Activated CD8-positive, alpha-beta T cell treated with anti-CD3 and anti-CD28 coated beads, Interleukin-2, amount 10 ng/mL, durations not matched to agents 7 days and 5 days (primary cell): ENCODE results near the gene HSD3B2. TPM values are rescaled to one million over a fixed set of nuclear protein-coding genes. Genes with fewer than 3 reads are reported as not detected.

ENCODE experiments used
- ATAC-seq: fragments of 150-1000 bp; cut with Tn5 transposase; one replicate; pipeline ENCODE4 v1.10.0; 2021; ENCODE audit warnings: moderate library complexity
- CTCF ChIA-PET: fragments of 350-600 bp; sonication (Branson Sonifier 250); formaldehyde crosslinking; loops from one replicate; lab custom pipeline; 2021; ENCODE audit warnings: antibody characterized with exemption; lab: Charles Lee
- POLR2A ChIA-PET: fragments of 350-600 bp; sonication (Branson Sonifier 250); formaldehyde crosslinking; loops from one replicate; lab custom pipeline; 2021; ENCODE audit warnings: antibody characterized with exemption; lab: Charles Lee
- DNase-seq: peaks from one replicate; pipeline ENCODE4 v3.0.0-alpha.2; 2020
- H3K27ac Mint-ChIP-seq: one replicate; pipeline ENCODE4 v1.8.0; 2021; ENCODE audit warnings: mild to moderate bottlenecking, mixed read lengths
- H3K27me3 Mint-ChIP-seq: one replicate; pipeline ENCODE4 v1.8.0; 2021; ENCODE audit warnings: low read depth, mixed read lengths
- H3K36me3 Mint-ChIP-seq: one replicate; pipeline ENCODE4 v1.8.0; 2021; ENCODE audit warnings: low read depth, mixed read lengths
- H3K4me1 Mint-ChIP-seq: one replicate; pipeline ENCODE4 v1.8.0; 2021; ENCODE audit warnings: low read depth, mixed read lengths
- H3K4me3 Mint-ChIP-seq: one replicate; pipeline ENCODE4 v1.8.0; 2021; ENCODE audit warnings: mild to moderate bottlenecking, mixed read lengths
- H3K9me3 Mint-ChIP-seq: one replicate; pipeline ENCODE4 v1.8.0; 2022; ENCODE audit warnings: mixed read lengths; ENCODE audit not compliant: insufficient read depth
- total RNA-seq, 2 experiments: library from RNA; stranded (reverse); gene quantifications; one replicate each; pipeline ENCODE4 v1.2.3, GENCODE V29; 2021

Gene HSD3B2
- total RNA-seq, 2 experiments from 2014 or later, result not detected

GRCh38 chr1:119379117-119379516 lies 35.8 kb upstream of the HSD3B2 start:
- CTCF ChIA-PET, result interaction anchor here (1.0 kb wide), 1 partner anchor 10 kb away, joined by 3 read pairs; no protein-coding TSS in a partner anchor
- POLR2A ChIA-PET, result no interaction called here
- no peak for ATAC-seq
- Mint-ChIP-seq H3K4me3 (no peak overlapping the region), H3K36me3 (no peaks in the 10 kb centered on the region), H3K9me3 (no peaks in the 10 kb centered on the region), H3K27ac (no peak overlapping the region), H3K4me1 (no peaks in the 10 kb centered on the region), H3K27me3 (peaks cover 6% of the 10 kb centered on the region)
- no peak for DNase-seq

DNA sequence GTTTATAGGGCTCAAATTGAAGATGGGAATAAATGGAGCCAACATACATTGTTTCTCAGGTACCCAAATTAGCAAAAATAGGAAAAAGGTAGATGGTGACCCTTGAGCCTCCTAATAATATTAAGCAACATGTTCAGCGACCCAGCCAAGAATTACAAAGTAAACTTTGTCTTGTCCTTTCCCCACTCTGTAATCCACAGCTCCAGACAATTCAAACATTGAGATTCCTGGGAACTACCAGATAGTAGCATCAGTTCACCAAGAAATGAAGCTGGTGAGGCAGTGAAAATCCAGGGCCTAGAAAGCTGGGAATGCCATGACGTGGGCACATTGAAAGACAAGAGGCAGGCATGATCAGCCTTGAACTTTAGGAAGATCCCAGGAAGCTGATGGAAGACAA lies 34.6 kb upstream of the HSD3B2 start:
- Mint-ChIP-seq H3K4me3 (no peak overlapping the region), H3K36me3 (no peaks in the 10 kb centered on the region), H3K27me3 (peaks cover 3% of the 10 kb centered on the region), H3K4me1 (no peaks in the 10 kb centered on the region), H3K9me3 (no peaks in the 10 kb centered on the region), H3K27ac (no peak overlapping the region)
- ChIA-PET POLR2A (no interaction called here), CTCF (no interaction called here)
- ATAC-seq, result no peak
- DNase-seq, result no peak

GRCh38 chr1:119380983-119381662 lies 33.8 kb upstream of the HSD3B2 start:
- Mint-ChIP-seq H3K4me1 (no peaks in the 10 kb centered on the region), H3K9me3 (no peaks in the 10 kb centered on the region), H3K4me3 (no peak overlapping the region), H3K36me3 (no peaks in the 10 kb centered on the region), H3K27ac (no peak overlapping the region), H3K27me3 (no peaks in the 10 kb centered on the region)
- ATAC-seq (no peak), DNase-seq (no peak)
- CTCF ChIA-PET, result no interaction called here
- POLR2A ChIA-PET, result no interaction called here

DNA sequence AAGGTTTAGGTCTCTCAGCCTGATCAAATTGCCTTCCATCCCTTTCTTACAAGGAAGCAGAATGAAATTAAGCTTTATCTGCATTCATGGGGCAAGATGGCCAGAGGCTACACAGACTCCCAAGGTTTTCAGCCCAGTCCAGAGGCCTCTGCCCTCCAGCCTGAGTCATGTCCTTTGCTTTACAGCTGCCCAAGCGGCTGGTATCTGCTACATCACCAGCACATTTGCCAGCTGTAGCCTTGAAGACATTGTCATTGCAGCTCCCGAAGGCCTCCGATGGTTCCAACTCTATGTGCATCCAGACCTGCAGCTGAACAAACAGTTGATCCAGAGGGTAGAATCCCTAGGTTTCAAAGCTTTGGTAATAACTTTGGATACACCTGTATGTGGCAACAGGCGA lies 30.4 kb upstream of the HSD3B2 start:
- peaks cover 4% of the 10 kb centered on the region for H3K27me3 Mint-ChIP-seq
- DNase-seq (no peak), ATAC-seq (no peak)
- no peak overlapping the region for H3K27ac Mint-ChIP-seq
- no peaks in the 10 kb centered on the region for H3K36me3 Mint-ChIP-seq
- H3K9me3 Mint-ChIP-seq, result no peaks in the 10 kb centered on the region
- no peaks in the 10 kb centered on the region for H3K4me1 Mint-ChIP-seq
- POLR2A ChIA-PET, result no interaction called here
- no peak overlapping the region for H3K4me3 Mint-ChIP-seq
- CTCF ChIA-PET, result no interaction called here

GRCh38 chr1:119385650-119386049 lies 29.3 kb upstream of the HSD3B2 start:
- ChIA-PET CTCF (no interaction called here), POLR2A (no interaction called here)
- Mint-ChIP-seq H3K4me1 (no peaks in the 10 kb centered on the region), H3K27me3 (peaks cover 4% of the 10 kb centered on the region), H3K4me3 (no peak overlapping the region), H3K27ac (no peak overlapping the region), H3K36me3 (no peaks in the 10 kb centered on the region), H3K9me3 (no peaks in the 10 kb centered on the region)
- no peak for DNase-seq
- ATAC-seq, result no peak

DNA sequence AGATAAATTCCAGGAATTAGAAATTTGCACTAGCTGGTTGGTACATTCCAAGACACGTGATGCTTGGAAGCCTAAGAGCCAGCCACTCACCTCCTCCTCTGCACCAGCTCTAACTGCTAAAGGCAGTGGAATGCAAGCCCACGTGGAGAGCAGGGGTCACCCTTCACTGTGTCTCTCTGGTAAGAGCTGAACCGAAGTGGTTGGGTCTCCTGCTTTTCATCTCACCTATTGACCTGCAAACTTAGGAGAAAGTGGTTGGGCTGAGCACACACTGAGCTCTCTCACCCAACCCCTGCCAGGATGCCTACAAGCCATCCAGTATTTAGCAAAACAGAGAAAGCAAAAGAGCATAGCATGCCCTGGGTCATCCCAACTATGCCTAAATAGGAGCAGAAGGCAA lies 27.1 kb upstream of the HSD3B2 start:
- CTCF ChIA-PET, result no interaction called here
- POLR2A ChIA-PET, result no interaction called here
- DNase-seq, result no peak
- Mint-ChIP-seq H3K4me1 (no peaks in the 10 kb centered on the region), H3K4me3 (no peak overlapping the region), H3K27me3 (peaks cover 4% of the 10 kb centered on the region), H3K27ac (no peak overlapping the region), H3K9me3 (no peaks in the 10 kb centered on the region), H3K36me3 (no peaks in the 10 kb centered on the region)
- no peak for ATAC-seq

DNA sequence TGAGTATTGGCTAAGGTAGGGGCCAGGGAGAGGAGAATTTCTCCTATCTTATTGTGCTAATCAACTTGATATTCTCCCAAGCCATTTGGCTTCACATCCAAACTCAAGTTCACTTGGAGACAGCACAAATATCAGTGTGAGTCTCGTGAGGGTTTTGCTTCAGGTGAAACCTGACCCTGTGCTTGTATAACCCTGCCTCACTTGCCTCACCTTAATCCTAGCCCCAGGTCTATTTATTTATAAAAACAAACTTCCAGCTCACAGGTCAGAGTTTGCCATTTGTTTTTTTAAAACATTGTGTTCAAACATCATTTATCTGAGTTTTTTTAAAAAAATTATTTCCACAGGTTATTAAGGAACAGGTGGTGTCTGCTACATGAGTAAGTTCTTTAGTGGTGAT lies 26.5 kb upstream of the HSD3B2 start:
- no peaks in the 10 kb centered on the region for H3K4me1 Mint-ChIP-seq
- no peak overlapping the region for H3K4me3 Mint-ChIP-seq
- DNase-seq, result no peak
- ATAC-seq, result no peak
- H3K9me3 Mint-ChIP-seq, result no peaks in the 10 kb centered on the region
- H3K27ac Mint-ChIP-seq, result no peak overlapping the region
- ChIA-PET CTCF (no interaction called here), POLR2A (no interaction called here)
- peaks cover 4% of the 10 kb centered on the region for H3K27me3 Mint-ChIP-seq
- no peaks in the 10 kb centered on the region for H3K36me3 Mint-ChIP-seq

GRCh38 chr1:119390526-119390925 lies 24.4 kb upstream of the HSD3B2 start:
- POLR2A ChIA-PET, result no interaction called here
- ATAC-seq (no peak), DNase-seq (no peak)
- Mint-ChIP-seq H3K4me1 (no peaks in the 10 kb centered on the region), H3K27ac (no peak overlapping the region), H3K27me3 (peaks cover 7% of the 10 kb centered on the region), H3K4me3 (no peak overlapping the region), H3K9me3 (no peaks in the 10 kb centered on the region), H3K36me3 (no peaks in the 10 kb centered on the region)
- CTCF ChIA-PET, result no interaction called here

GRCh38 chr1:119391749-119392148 lies 23.2 kb upstream of the HSD3B2 start:
- CTCF ChIA-PET, result no interaction called here
- H3K4me3 Mint-ChIP-seq, result no peak overlapping the region
- ATAC-seq, result no peak

DNA sequence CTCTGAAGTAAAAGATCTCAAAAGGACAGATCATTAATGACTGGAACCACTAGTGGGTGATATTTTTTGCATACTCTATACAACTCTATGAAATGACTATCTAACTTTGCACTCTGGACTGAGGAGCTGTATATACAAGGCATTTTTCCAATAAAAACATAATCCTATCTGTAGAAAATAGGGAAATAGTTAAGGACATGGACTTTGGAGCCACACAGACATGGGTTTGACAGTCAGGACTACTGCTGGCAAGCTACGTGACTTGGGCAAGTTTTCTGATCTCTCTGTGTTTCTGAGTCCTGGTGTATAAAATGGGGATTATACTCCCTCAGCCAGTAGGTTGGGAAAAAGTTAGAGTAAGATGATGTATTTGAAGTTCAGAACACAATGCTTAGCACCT lies 20.9 kb upstream of the HSD3B2 start:
- no peaks in the 10 kb centered on the region for H3K36me3 Mint-ChIP-seq
- peaks cover 8% of the 10 kb centered on the region for H3K27me3 Mint-ChIP-seq
- ATAC-seq, result no peak
- POLR2A ChIA-PET, result no interaction called here
- no peak for DNase-seq
- no peaks in the 10 kb centered on the region for H3K9me3 Mint-ChIP-seq
- H3K4me3 Mint-ChIP-seq, result no peak overlapping the region
- CTCF ChIA-PET, result no interaction called here
- no peak overlapping the region for H3K27ac Mint-ChIP-seq
- no peaks in the 10 kb centered on the region for H3K4me1 Mint-ChIP-seq

More at GRCh38 chr1:119391749-119392148, 23.2 kb upstream of the HSD3B2 start:
- Mint-ChIP-seq H3K9me3 (no peaks in the 10 kb centered on the region), H3K27me3 (peaks cover 8% of the 10 kb centered on the region), H3K36me3 (no peaks in the 10 kb centered on the region), H3K27ac (no peak overlapping the region), H3K4me1 (no peaks in the 10 kb centered on the region)
- no peak for DNase-seq
- POLR2A ChIA-PET, result no interaction called here

DNA sequence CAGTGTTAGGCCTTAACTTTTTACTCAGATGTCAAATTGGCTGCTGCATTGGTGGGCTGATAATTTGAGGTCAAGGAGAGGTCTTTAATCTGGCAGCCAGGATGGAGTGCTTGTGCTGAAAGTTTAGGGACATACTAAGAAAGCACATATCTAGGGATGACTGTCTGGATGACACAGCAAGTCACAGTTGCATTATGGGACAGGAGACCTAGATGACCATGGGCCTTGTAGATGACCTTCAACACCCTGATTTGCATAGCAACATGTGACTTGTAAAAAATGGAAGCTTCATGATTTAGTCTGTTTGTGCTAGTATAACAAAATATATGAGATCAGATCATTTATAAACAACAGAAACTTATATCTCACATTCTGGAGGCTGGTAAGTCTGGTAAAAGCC lies 18.0 kb upstream of the HSD3B2 start:
- POLR2A ChIA-PET, result no interaction called here
- no peaks in the 10 kb centered on the region for H3K36me3 Mint-ChIP-seq
- CTCF ChIA-PET, result no interaction called here
- H3K27ac Mint-ChIP-seq, result no peak overlapping the region
- H3K9me3 Mint-ChIP-seq, result no peaks in the 10 kb centered on the region
- DNase-seq (no peak), ATAC-seq (no peak)
- no peaks in the 10 kb centered on the region for H3K4me1 Mint-ChIP-seq
- peaks cover 7% of the 10 kb centered on the region for H3K27me3 Mint-ChIP-seq
- no peak overlapping the region for H3K4me3 Mint-ChIP-seq

DNA sequence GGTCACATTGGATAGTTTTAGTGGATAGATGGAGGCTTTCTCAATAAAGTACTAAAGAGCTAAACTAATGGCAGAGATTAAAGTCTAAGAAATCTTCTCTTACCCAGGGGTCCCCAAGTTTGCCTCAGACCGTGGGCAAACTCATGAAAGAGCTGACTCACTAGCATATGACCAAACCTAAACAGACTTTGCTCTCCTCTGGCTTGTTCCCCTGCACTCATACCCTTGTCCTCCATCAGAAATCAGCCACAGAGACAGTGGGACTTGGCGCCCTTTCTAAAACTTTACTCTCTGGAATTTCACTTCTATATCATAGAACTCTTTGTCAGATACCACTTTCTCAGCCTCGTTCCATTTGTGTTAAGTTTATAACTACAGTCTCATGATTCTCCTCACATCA lies 17.0 kb upstream of the HSD3B2 start:
- POLR2A ChIA-PET, result interaction anchor here (0.6 kb wide), 1 partner anchor 40 kb away, joined by 3 read pairs; no protein-coding TSS in a partner anchor
- H3K4me1 Mint-ChIP-seq, result no peaks in the 10 kb centered on the region
- no peak overlapping the region for H3K4me3 Mint-ChIP-seq
- ATAC-seq (no peak), DNase-seq (no peak)
- H3K36me3 Mint-ChIP-seq, result no peaks in the 10 kb centered on the region
- H3K27me3 Mint-ChIP-seq, result peaks cover 10% of the 10 kb centered on the region
- H3K27ac Mint-ChIP-seq, result no peak overlapping the region
- CTCF ChIA-PET, result no interaction called here
- no peaks in the 10 kb centered on the region for H3K9me3 Mint-ChIP-seq

GRCh38 chr1:119404736-119405135 lies 10.2 kb upstream of the HSD3B2 start:
- POLR2A ChIA-PET, result no interaction called here
- ATAC-seq (no peak), DNase-seq (no peak)
- Mint-ChIP-seq H3K9me3 (no peaks in the 10 kb centered on the region), H3K27ac (no peak overlapping the region), H3K36me3 (no peaks in the 10 kb centered on the region), H3K4me3 (no peak overlapping the region), H3K27me3 (peaks cover 3% of the 10 kb centered on the region), H3K4me1 (no peaks in the 10 kb centered on the region)
- CTCF ChIA-PET, result no interaction called here
